Left lung (tissue), 10 donors: ENCODE measurements around the gene PIGB. TPM values are rescaled to one million over a fixed set of nuclear protein-coding genes. Genes with fewer than 3 reads are reported as not detected.
A peak's percentile ranks its signal among the peaks of the same experiment; 100 is the strongest.
"Not testable (repeated sequence)": the region's sequence is repeated elsewhere in the genome, so short reads cannot be mapped to it uniquely, and the experiment has no call there.

ENCODE experiments used
- ATAC-seq: fragments of 200-7000 bp; cut with Tn5 transposase; one replicate; pipeline ENCODE4 v1.9.1; 2020; ENCODE audit warnings: moderate library complexity
- DNase-seq, 4 donors: peaks; one replicate each; pipeline ENCODE4 v3.0.0-alpha.2; 2013 to 2020
- H3K27ac ChIP-seq, 2 donors: fragments of 200-600 bp; sonication (generic) in 1 of 2; one replicate each; pipeline versions ENCODE4 v1.5.0 to v1.8.0; 2020 to 2021
- H3K27me3 ChIP-seq, 2 donors: fragments of 200-600 bp; sonication (generic) in 1 of 2; one replicate each; pipeline versions ENCODE4 v1.5.0 to v1.8.0; 2020 to 2021
- H3K36me3 ChIP-seq, 2 donors: fragments of 200-600 bp; sonication (generic) in 1 of 2; one replicate each; pipeline versions ENCODE4 v1.5.0 to v1.8.0; 2020 to 2021
- H3K4me1 ChIP-seq, 2 donors: fragments of 200-600 bp; one replicate each; pipeline ENCODE4 v1.8.0; 2021
- H3K4me3 ChIP-seq, 2 donors: fragments of 200-600 bp; sonication (generic) in 1 of 2; one replicate each; pipeline versions ENCODE4 v1.5.0 to v1.8.0; 2020 to 2021; ENCODE audit warnings: mild to moderate bottlenecking in 1 of 2
- H3K9me3 ChIP-seq, 2 donors: fragments of 200-600 bp; sonication (generic) in 1 of 2; one replicate each; pipeline versions ENCODE4 v1.5.0 to v1.8.0; 2020 to 2021
- intact Hi-C, 2 donors: fragments of 100-400 bp; cut with DNase I; formaldehyde crosslinking; loops; one replicate each; pipeline versions ENCODE4 v1.11.2 to v1.14.2; 2022
- polyA plus RNA-seq, 6 donors: library from polyadenylated mRNA; unstranded; fragments of 120-200 nt; gene quantifications; one replicate each; pipeline ENCODE4 v1.2.1, GENCODE V29; 2013; ENCODE audit not compliant: insufficient read length in 6 of 6
- total RNA-seq, 2 donors: library from RNA; stranded (reverse); fragmentation: NEBNext Ultra II Directional; extraction: Animal tissue kit (Norgen Biotek cat#: 25700); gene quantifications; one replicate each; pipeline ENCODE4 v1.2.1, GENCODE V29; 2021
- TF ChIP-seq, protein P1 (sequence below), 2 donors: fragments of 200-600 bp; sonication (generic) in 1 of 2; IDR thresholded peaks; one replicate each; pipeline versions ENCODE4 v1.5.0 to v1.8.0; 2021; ENCODE audit warnings: antibody characterized with exemption in 2 of 2
- donor health status: DM: no; HTN: yes; CAD: no.
- donor health status: DM: no; HTN: no; CAD: no.

Gene PIGB
- total and polyA plus RNA-seq, 8 donors: 13.6 to 25.3 (median 19.8) TPM

DNA sequence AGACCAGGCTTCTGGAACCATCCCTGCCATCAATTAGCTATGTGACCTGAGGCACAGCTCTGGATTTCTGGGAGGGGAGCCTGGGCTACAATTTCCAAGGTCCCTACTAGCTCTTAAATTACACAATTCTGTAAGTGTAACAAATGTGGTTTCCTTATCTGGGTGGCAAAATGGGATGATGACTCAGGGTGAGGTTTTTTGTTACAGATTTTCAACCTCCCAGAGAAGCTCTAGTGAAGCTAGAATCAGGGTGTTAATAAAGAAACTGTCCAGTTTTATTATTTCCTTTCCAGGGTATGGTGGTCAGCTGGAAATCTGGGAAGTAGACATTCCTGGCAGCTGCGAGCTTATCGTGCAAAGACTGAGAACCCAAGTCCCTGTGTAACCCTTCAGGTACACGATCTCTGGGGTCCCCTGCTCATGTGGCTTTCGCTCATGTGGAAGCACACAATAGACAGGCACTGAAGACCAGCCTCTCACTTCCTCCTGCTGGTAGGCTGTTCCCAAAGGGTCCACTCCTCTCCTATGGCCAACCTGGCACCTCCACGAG, 36.7 kb upstream of the PIGB start:
- H3K36me3 ChIP-seq: no peaks in the 10 kb centered on the region
- H3K27ac ChIP-seq: peak overlapping the region; percentile 75 to 82
- DNase-seq (no peak), ATAC-seq (peak; percentile 42)
- intact Hi-C loops: no loop called here
- peak overlapping the region in 1 of 2 donors; percentile 5 for H3K4me3 ChIP-seq
- no peaks in the 10 kb centered on the region for H3K27me3 ChIP-seq
- H3K4me1 ChIP-seq: peaks cover 39 to 98% of the 10 kb centered on the region in 2 donors
- no peaks in the 10 kb centered on the region for H3K9me3 ChIP-seq
- TF ChIP-seq, protein P1, sequence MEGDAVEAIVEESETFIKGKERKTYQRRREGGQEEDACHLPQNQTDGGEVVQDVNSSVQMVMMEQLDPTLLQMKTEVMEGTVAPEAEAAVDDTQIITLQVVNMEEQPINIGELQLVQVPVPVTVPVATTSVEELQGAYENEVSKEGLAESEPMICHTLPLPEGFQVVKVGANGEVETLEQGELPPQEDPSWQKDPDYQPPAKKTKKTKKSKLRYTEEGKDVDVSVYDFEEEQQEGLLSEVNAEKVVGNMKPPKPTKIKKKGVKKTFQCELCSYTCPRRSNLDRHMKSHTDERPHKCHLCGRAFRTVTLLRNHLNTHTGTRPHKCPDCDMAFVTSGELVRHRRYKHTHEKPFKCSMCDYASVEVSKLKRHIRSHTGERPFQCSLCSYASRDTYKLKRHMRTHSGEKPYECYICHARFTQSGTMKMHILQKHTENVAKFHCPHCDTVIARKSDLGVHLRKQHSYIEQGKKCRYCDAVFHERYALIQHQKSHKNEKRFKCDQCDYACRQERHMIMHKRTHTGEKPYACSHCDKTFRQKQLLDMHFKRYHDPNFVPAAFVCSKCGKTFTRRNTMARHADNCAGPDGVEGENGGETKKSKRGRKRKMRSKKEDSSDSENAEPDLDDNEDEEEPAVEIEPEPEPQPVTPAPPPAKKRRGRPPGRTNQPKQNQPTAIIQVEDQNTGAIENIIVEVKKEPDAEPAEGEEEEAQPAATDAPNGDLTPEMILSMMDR (IDR thresholded peaks at IDR 0.05): no peak

DNA sequence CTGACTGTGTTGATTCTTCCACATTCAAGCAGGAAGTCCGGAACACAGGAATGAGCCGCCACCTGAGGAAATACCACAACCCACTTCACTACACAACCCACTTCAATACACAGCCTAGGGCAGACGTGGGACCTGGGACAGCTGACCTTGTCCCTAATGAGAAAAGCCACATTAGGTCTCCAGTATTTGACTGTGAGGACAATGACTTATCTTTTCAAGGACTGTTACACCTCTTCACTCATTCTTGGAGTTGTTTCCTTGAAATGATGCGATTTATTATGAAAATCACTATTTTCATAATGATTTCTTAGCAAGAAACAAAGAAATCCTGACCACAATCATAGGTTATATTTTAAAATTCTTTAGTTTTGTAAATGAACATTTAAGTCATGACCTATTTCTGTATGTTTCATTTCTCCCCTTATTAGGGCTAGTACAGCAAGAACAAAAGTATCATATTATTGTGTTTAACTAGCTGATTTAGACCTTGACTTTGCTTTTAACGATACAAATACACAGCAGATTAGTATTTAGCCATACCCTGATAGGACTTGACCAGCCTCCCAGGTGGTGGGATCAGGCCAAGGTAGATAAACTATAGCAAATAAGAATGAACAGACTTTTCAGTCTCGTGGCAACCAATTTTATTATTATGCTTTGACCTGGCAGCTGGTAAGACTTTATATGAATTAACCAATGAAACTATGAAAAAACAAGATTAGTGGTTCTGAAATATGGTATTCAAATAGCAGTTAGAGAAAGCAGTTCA, 35.5 kb upstream of the PIGB start:
- Histone ChIP-seq H3K4me1 (peaks cover 39 to 100% of the 10 kb centered on the region in 2 donors), H3K4me3 (no peak overlapping the region), H3K27ac (peak overlapping the region; percentile 75 to 82), H3K27me3 (no peaks in the 10 kb centered on the region), H3K36me3 (no peaks in the 10 kb centered on the region), H3K9me3 (no peaks in the 10 kb centered on the region)
- ATAC-seq: peak; percentile 80
- TF ChIP-seq, protein P1 (IDR thresholded peaks at IDR 0.05): no peak
- peak in 2 of 4 donors; percentile 51 to 60 for DNase-seq
- intact Hi-C loops: no loop called here

- no peaks in the 10 kb centered on the region for H3K27me3 ChIP-seq
- peaks cover 35 to 95% of the 10 kb centered on the region in 2 donors for H3K4me1 ChIP-seq
- H3K27ac ChIP-seq: peak overlapping the region; percentile 75 to 82
- intact Hi-C loops: no loop called here
- no peak overlapping the region for H3K4me3 ChIP-seq
- H3K9me3 ChIP-seq: no peaks in the 10 kb centered on the region
- TF ChIP-seq, protein P1 (IDR thresholded peaks at IDR 0.05): no peak
- H3K36me3 ChIP-seq: no peaks in the 10 kb centered on the region
- DNase-seq: peak in 1 of 4 donors; percentile 26
- ATAC-seq: no peak
These were observed 34.6 kb upstream of the PIGB start for GRCh38 chr15:55284426-55284825.

DNA sequence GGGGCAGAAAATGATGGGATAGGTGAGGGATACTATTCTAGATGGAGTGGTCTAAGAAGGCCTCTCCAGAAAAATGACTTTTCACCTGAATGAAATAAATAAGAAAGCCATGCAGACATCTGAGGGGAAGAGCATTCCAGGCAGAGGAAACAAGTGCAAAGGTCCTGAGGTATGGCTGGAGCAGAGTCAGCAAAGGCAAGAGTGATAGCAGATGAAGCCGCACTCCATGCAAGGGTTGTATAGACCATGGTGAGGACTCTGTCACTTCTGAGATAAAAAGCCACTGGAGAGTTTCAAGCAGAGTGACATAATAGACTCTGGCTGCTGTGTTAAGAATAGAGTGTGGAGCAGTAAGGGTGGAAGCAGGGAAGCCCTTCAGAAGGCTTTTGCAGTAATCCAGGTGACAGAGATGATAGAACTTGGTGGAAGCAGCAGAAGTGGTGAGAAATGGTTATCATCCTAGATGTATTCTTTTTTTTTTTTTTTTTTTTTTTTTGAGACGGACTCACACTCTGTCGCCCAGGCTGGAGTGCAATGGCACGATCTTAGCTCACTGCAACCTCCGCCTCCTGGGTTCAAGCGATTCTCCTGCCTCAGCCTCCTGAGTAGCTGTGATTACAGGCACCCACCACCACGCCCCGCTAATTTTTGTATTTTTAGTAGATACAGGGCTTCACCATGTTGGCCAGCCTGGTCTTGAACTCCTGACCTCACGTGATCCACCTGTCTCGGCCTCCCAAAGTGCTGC, 32.4 kb upstream of the PIGB start:
- Histone ChIP-seq H3K4me1 (peaks cover 28 to 78% of the 10 kb centered on the region in 2 donors), H3K27ac (peak overlapping the region in 1 of 2 donors; percentile 99)
- H3K4me3 ChIP-seq, H3K27me3 ChIP-seq, DNase-seq, H3K36me3 ChIP-seq, H3K9me3 ChIP-seq, ATAC-seq, intact Hi-C loops: not testable (repeated sequence)

DNA sequence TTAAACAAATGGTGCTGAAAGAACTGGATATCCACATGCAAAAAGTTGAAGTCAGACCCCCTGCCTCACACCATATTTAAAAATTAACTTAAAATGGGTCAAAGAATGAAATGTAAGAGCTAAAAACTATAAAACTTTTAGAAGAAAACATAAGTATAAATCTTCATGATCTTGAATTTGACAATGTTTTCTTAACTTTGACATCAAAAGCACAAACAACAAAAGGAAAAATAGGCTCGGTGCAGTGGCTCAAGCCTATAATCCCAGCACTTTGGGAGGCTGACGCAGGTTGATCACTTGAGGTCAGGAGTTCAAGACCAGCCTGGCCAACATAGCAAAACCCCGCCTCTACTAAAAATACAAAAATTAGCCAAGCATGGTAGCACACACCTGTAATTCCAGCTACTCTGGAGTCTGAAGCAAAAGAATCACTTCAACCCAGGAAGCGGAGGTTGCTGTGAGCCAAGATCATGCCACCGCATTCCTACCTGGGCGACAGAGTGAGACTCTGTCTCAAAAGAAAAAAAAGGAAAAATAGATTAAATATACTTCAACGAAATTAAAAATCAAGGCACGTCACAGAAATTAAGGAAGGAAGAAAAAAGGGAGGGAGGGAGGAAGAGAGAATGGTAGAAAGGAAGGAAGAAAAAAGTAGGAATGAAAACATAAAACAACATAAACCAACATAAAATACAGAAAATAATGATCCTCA, 30.9 kb upstream of the PIGB start:
- Histone ChIP-seq H3K27me3 (no peaks in the 10 kb centered on the region), H3K36me3 (no peaks in the 10 kb centered on the region), H3K27ac (peak overlapping the region; percentile 96 to 99), H3K4me1 (peaks cover 17 to 70% of the 10 kb centered on the region in 2 donors), H3K9me3 (no peaks in the 10 kb centered on the region), H3K4me3 (peak overlapping the region; percentile 83 to 91)
- intact Hi-C loops: no loop called here
- ATAC-seq: peak; percentile 9
- no peak for DNase-seq
- TF ChIP-seq, protein P1 (IDR thresholded peaks at IDR 0.05): no peak
